CD4-positive, alpha-beta T cell treated with Interleukin-1 beta for 1 hour (primary cell): ENCODE measurements around the gene MYRIP.
"Not testable (repeated sequence)": the region's sequence is repeated elsewhere in the genome, so short reads cannot be mapped to it uniquely, and the experiment has no call there.

ENCODE experiments used
- DNase-seq, 2 donors: peaks; one replicate each; pipeline ENCODE4 v3.0.0-alpha.2; 2020 to 2022

Gene MYRIP

GRCh38 chr3:39977058-39977794, 167.8 kb downstream of the MYRIP start:
- no peak for DNase-seq

GRCh38 chr3:39978308-39978707, 168.9 kb downstream of the MYRIP start:
- no peak for DNase-seq

GRCh38 chr3:39980058-39980457, 170.6 kb downstream of the MYRIP start:
- DNase-seq: no peak

GRCh38 chr3:39980781-39981180, 171.4 kb downstream of the MYRIP start:
- DNase-seq: no peak

GRCh38 chr3:39981547-39982184, 172.3 kb downstream of the MYRIP start:
- DNase-seq: no peak

- DNase-seq: no peak
Measured at GRCh38 chr3:39982665-39983357, 173.4 kb downstream of the MYRIP start.

GRCh38 chr3:39989746-39990145, 180.3 kb downstream of the MYRIP start:
- no peak for DNase-seq

- DNase-seq: peak; percentile 2
Measured at GRCh38 chr3:39990532-39990931, 181.1 kb downstream of the MYRIP start.

GRCh38 chr3:40008796-40009195, 199.4 kb downstream of the MYRIP start:
- no peak for DNase-seq

- DNase-seq: no peak
Measured at GRCh38 chr3:40009991-40010390, 200.6 kb downstream of the MYRIP start.

- no peak for DNase-seq
Measured at GRCh38 chr3:40012381-40012780, 203.0 kb downstream of the MYRIP start.

- DNase-seq: no peak
Measured at GRCh38 chr3:40016391-40016790, 207.0 kb downstream of the MYRIP start.

GRCh38 chr3:40018369-40018768, 209.0 kb downstream of the MYRIP start:
- no peak for DNase-seq

GRCh38 chr3:40019376-40019775, 210.0 kb downstream of the MYRIP start:
- no peak for DNase-seq

- DNase-seq: no peak
Measured at GRCh38 chr3:40020689-40021088, 211.3 kb downstream of the MYRIP start.

GRCh38 chr3:40021338-40021737, 211.9 kb downstream of the MYRIP start:
- DNase-seq: no peak

- no peak for DNase-seq
Measured at GRCh38 chr3:40022297-40022827, 213.0 kb downstream of the MYRIP start.

- DNase-seq: no peak
Measured at GRCh38 chr3:40024526-40024925, 215.1 kb downstream of the MYRIP start.

GRCh38 chr3:40025892-40026291, 216.5 kb downstream of the MYRIP start:
- DNase-seq: not testable (repeated sequence)

GRCh38 chr3:40035177-40035576, 225.8 kb downstream of the MYRIP start:
- DNase-seq: no peak

GRCh38 chr3:40037582-40037981, 228.2 kb downstream of the MYRIP start:
- no peak for DNase-seq

- no peak for DNase-seq
Measured at GRCh38 chr3:40042752-40043443, 233.5 kb downstream of the MYRIP start.

- no peak for DNase-seq
Measured at GRCh38 chr3:40043444-40043755, 234.0 kb downstream of the MYRIP start.
